K562 (cell line): ENCODE measurements around the gene CROCC2. TPM values are rescaled to one million over a fixed set of nuclear protein-coding genes. Genes with fewer than 3 reads are reported as not detected.

Source experiments
- ATAC-seq: fragments of 200-7000 bp; cut with Tn5 transposase; 3 replicates; pipeline ENCODE4 v1.9.1; 2020; ENCODE audit warnings: moderate library complexity
- BruUV-seq: library from RNA; stranded (reverse); fragments of 400-500 nt; replicated peaks from 2 replicates; lab custom pipeline; 2021; lab: Mats Ljungman, UMichigan
- CTCF ChIA-PET: fragments of 300-600 bp; formaldehyde crosslinking; extraction: SDS; loops from one replicate; lab custom pipeline; 2021; ENCODE audit warnings: low intra/inter-chr PET ratio; lab: Yijun Ruan, JAX
- POLR2A ChIA-PET: fragments of 300-600, 350-650 bp; sonication (Branson Sonifier 250); formaldehyde crosslinking; extraction: SDS; loops from one replicate; lab custom pipeline; 2021; ENCODE audit warnings: antibody characterized with exemption, inconsistent platforms; lab: Yijun Ruan, JAX
- DNase-seq, 4 experiments: peaks; one replicate each; pipeline versions ENCODE4 v3.0.0 to v3.0.0-alpha.2; 2011 to 2018; ENCODE audit warnings: low spot score in 3 of 4, mixed read lengths in 3 of 4; ENCODE audit errors: extremely low read depth in 1 of 4
- FAIRE-seq: peaks from 2 replicates; lab custom pipeline; 2011; peaks lifted over from hg19 to GRCh38; lab: Jason Lieb, UNC
- H2AFZ ChIP-seq: 2 replicates; pipeline ENCODE4 v1.6.0; 2011; ENCODE audit warnings: low read depth, low read length, control low read depth, inconsistent platforms
- H3K27ac ChIP-seq: fragments of 200-600 bp; 3 replicates; pipeline ENCODE4 v1.8.0; 2011; ENCODE audit warnings: low read depth, mild to moderate bottlenecking, control low read depth, inconsistent platforms, low read length, moderate library complexity, mixed read lengths; ENCODE audit errors: extremely low read depth
- H3K27me3 ChIP-seq, 2 experiments: fragments of 300-600 bp in 1 of 2; 2 replicates in 1 of 2; 3 replicates in 1 of 2; pipeline versions ENCODE4 v1.6.0 to v1.8.0; 2011; ENCODE audit warnings: inconsistent platforms in 2 of 2, low read length in 2 of 2, mild to moderate bottlenecking in 1 of 2, mixed read lengths in 1 of 2, moderate library complexity in 1 of 2; ENCODE audit not compliant: control insufficient read depth in 2 of 2, insufficient read depth in 2 of 2
- H3K36me3 ChIP-seq: fragments of 300-600 bp; 3 replicates; pipeline ENCODE4 v1.8.0; 2011; ENCODE audit warnings: mild to moderate bottlenecking, low read length, inconsistent platforms; ENCODE audit not compliant: control insufficient read depth, insufficient read depth
- H3K4me1 ChIP-seq, 2 experiments: fragments of 200-600 bp in 1 of 2; replicated peaks in 1 of 2; 2 replicates in 1 of 2; 3 replicates in 1 of 2; pipeline versions ENCODE4 v1.5.1 to v1.8.0; 2011; ENCODE audit warnings: inconsistent platforms in 2 of 2, low read length in 2 of 2, mild to moderate bottlenecking in 1 of 2, mixed read lengths in 1 of 2, moderate library complexity in 1 of 2; ENCODE audit not compliant: control insufficient read depth in 2 of 2, insufficient read depth in 2 of 2
- H3K4me2 ChIP-seq: 2 replicates; pipeline ENCODE4 v1.6.1; 2011; ENCODE audit warnings: low read length, control low read depth, inconsistent platforms, mixed read lengths; ENCODE audit not compliant: insufficient read depth
- H3K4me3 ChIP-seq: fragments of 200-600 bp; sonication (generic), shearing (Covaris generic); 2 replicates; pipeline ENCODE4 v1.5.1; 2016; ENCODE audit warnings: control low read depth, inconsistent platforms
- H3K79me2 ChIP-seq: fragments of 200-600 bp; 3 replicates; pipeline ENCODE4 v1.8.0; 2011; ENCODE audit warnings: low read length, inconsistent platforms; ENCODE audit not compliant: control insufficient read depth, insufficient read depth
- H3K9ac ChIP-seq, 2 experiments: 2 replicates each; pipeline versions ENCODE4 v1.6.0 to v1.6.1; 2011; ENCODE audit warnings: low read depth in 2 of 2, low read length in 2 of 2, control low read depth in 1 of 2, inconsistent platforms in 1 of 2, mild to moderate bottlenecking in 1 of 2, mixed read lengths in 1 of 2; ENCODE audit not compliant: insufficient read depth in 1 of 2
- H3K9me1 ChIP-seq: one replicate; pipeline ENCODE4 v1.6.0; 2011; ENCODE audit warnings: inconsistent platforms, mild to moderate bottlenecking, low read length, moderate library complexity; ENCODE audit not compliant: control insufficient read depth, insufficient read depth
- H3K9me3 ChIP-seq: replicated peaks from 2 replicates; pipeline ENCODE4 v1.5.1; 2011; ENCODE audit warnings: low read depth, low read length, inconsistent platforms; ENCODE audit not compliant: control insufficient read depth, insufficient read depth
- H4K20me1 ChIP-seq: replicated peaks from 2 replicates; pipeline ENCODE4 v1.6.1; 2011; ENCODE audit warnings: low read length, inconsistent platforms, mixed read lengths; ENCODE audit not compliant: control insufficient read depth, insufficient read depth
- BRD4 ChIP-seq: fragments of 200-600 bp; sonication (generic); IDR thresholded peaks from 2 replicates; pipeline ENCODE4 v1.6.1; 2017; ENCODE audit warnings: inconsistent platforms
- CHD2 ChIP-seq: IDR thresholded peaks from 2 replicates; pipeline ENCODE4 v1.6.1; 2011; ENCODE audit warnings: low read depth, low read length
- CXXC5 ChIP-seq: fragments of 250-450 bp; sonication (Bioruptor Pico); IDR thresholded peaks from 2 replicates; pipeline ENCODE4 v1.8.0; 2022; ENCODE audit warnings: inconsistent platforms, mild to moderate bottlenecking, moderate library complexity
- ETV6 ChIP-seq, 3 experiments: fragments of 150-350 bp in 1 of 3; sonication (generic) in 1 of 3; formaldehyde crosslinking in 1 of 3; IDR thresholded peaks; 2 replicates each; pipeline versions ENCODE4 v1.6.1 to v1.8.0; 2014 to 2022; ENCODE audit warnings: borderline replicate concordance in 2 of 3, low read depth in 2 of 3, antibody characterized with exemption in 1 of 3, low read length in 1 of 3, mild to moderate bottlenecking in 1 of 3, missing genetic modification reagents in 1 of 3
- L3MBTL2 ChIP-seq: fragments of 450-650 bp; IDR thresholded peaks from 2 replicates; pipeline ENCODE4 v1.6.1; 2016; ENCODE audit warnings: mild to moderate bottlenecking, moderate library complexity
- PML ChIP-seq: IDR thresholded peaks from 2 replicates; pipeline ENCODE4 v1.6.1; 2012; ENCODE audit warnings: low read length, inconsistent platforms
- SRSF9 ChIP-seq: fragments of 200-400 bp; formaldehyde crosslinking; IDR thresholded peaks from 2 replicates; pipeline ENCODE4 v1.6.1; 2017; ENCODE audit warnings: low read depth, low read length, borderline replicate concordance
- XRCC5 ChIP-seq: fragments of 200-400 bp; formaldehyde crosslinking; IDR thresholded peaks from 2 replicates; pipeline ENCODE4 v1.6.1; 2017; ENCODE audit warnings: low read depth, mild to moderate bottlenecking, low read length
- ZBTB40 ChIP-seq, 2 experiments: fragments of 450-650 bp in 1 of 2; sonication (generic) in 1 of 2; formaldehyde crosslinking in 1 of 2; IDR thresholded peaks; 2 replicates each; pipeline versions ENCODE4 v1.7.1 to v1.9.0; 2016 to 2022; ENCODE audit warnings: inconsistent platforms in 1 of 2, mild to moderate bottlenecking in 1 of 2, missing genetic modification reagents in 1 of 2
- WGBS: fragments of 100-300 bp; shearing (Covaris generic); methylation state at CpG from one replicate; pipeline ENCODE4 v1.1.6; 2016; ENCODE audit warnings: low coverage, mixed read lengths; ENCODE audit not compliant: insufficient coverage; ENCODE audit errors: missing lambda C conversion rate; 5-methylcytosine and 5-hydroxymethylcytosine counted together
- in situ Hi-C: fragments of 300-500 bp; cut with MboI; formaldehyde crosslinking; loops from 4 replicates; pipeline ENCODE4 v1.15.0; 2018; ENCODE audit warnings: inconsistent platforms, mixed read lengths
- intact Hi-C: fragments of 100-400 bp; cut with micrococcal nuclease; formaldehyde crosslinking; loops from 2 replicates; pipeline ENCODE4 v1.14.2; 2022
- polyA plus RNA-seq, 8 experiments: library from polyadenylated mRNA; depleted of rRNA in 4 of 8; stranded (reverse) in 5 of 8; unstranded in 3 of 8; fragments of >200 nt; fragmentation: Nextera tagmentation in 2 of 8; fragmentation: Illumina TruSeq in 1 of 8; extraction: Ambion mirVana in 2 of 8; extraction: Trizol in 1 of 8; gene quantifications; 2 replicates each; pipeline versions ENCODE4 v1.2.1 to v1.2.3, GENCODE V29; 2011 to 2014; ENCODE audit warnings: inconsistent platforms in 1 of 8, missing spikeins in 1 of 8
- total RNA-seq, 7 experiments: library from RNA; depleted of rRNA in 6 of 7; stranded (reverse); fragments of >200 nt in 6 of 7; fragmentation: Illumina TruSeq in 2 of 7; extraction: Trizol in 2 of 7; gene quantifications; 2 replicates each; pipeline versions ENCODE4 v1.2.1 to v1.2.3, GENCODE V29; 2011 to 2021; ENCODE audit warnings: low replicate concordance in 1 of 7
- TF ChIP-seq, protein P1 (sequence below): fragments of 250-450 bp; sonication (Bioruptor Pico); IDR thresholded peaks from 2 replicates; pipeline ENCODE4 v1.4.0; 2020; ENCODE audit warnings: mild to moderate bottlenecking, moderate library complexity

Gene CROCC2
- total and polyA plus RNA-seq, 9 of the 15 experiments (the other 6 are each of a cell fraction or from before 2014, with no cell fraction given): not detected

DNA sequence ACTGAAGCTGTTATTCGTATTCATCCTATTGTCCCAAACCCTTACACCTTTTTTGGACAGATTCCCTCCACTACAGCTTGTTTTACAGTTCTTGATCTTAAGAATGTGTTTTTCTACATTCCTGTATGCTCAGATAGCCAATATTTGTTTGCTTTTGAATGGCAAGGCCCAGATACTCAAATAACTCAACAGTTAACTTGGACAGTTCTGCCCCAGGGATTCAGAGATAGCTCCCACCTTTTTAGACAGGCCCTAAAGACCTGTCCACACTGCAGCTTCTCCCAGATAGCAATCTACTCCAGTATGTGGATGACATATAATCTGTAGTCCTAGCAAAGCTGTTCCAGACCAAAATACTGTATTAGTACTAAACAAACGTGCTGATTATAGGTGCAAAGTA, 44.6 kb upstream of the CROCC2 start:
- no peak for ATAC-seq
- 0% methylated on average over 2 of the region's 2 CpGs for WGBS
- ChIA-PET CTCF (no interaction called here), POLR2A (no interaction called here)
- intact Hi-C loops: no loop called here
- DNase-seq: no peak
- BruUV-seq: no TSS peak
- Histone ChIP-seq H3K27me3 (peaks cover 0 to 22% of the 10 kb centered on the region in 2 experiments; a peak in 2 of 5 replicates), H3K4me3 (no peak overlapping the region), H3K9me1 (peaks cover 2% of the 10 kb centered on the region)
- TF ChIP-seq L3MBTL2: no peak
- TF ChIP-seq CXXC5 (CRISPR knock-in tag): no peak
- TF ChIP-seq PML: no peak
- TF ChIP-seq BRD4: no peak
- TF ChIP-seq XRCC5: no peak
- TF ChIP-seq, protein P1, sequence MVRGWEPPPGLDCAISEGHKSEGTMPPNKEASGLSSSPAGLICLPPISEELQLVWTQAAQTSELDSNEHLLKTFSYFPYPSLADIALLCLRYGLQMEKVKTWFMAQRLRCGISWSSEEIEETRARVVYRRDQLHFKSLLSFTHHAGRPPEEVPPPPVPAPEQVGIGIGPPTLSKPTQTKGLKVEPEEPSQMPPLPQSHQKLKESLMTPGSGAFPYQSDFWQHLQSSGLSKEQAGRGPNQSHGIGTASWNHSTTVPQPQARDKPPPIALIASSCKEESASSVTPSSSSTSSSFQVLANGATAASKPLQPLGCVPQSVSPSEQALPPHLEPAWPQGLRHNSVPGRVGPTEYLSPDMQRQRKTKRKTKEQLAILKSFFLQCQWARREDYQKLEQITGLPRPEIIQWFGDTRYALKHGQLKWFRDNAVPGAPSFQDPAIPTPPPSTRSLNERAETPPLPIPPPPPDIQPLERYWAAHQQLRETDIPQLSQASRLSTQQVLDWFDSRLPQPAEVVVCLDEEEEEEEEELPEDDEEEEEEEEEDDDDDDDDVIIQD (CRISPR knock-in tag): no peak
- TF ChIP-seq ETV6 (IDR thresholded peaks at IDR 0.05; ENCODE audit: borderline replicate concordance in 1 of 2, low read depth in 2 of 2, low read length in 1 of 2): no peak
- TF ChIP-seq ETV6 (CRISPR knock-in tag; IDR thresholded peaks at IDR 0.05; ENCODE audit: borderline replicate concordance): no peak
- TF ChIP-seq SRSF9: no peak
- TF ChIP-seq CHD2: no peak
- TF ChIP-seq ZBTB40 (IDR thresholded peaks at IDR 0.05): no peak
- no peak for TF ChIP-seq ZBTB40 (CRISPR knock-in tag; IDR thresholded peaks at IDR 0.05)
- TF ChIP-seq, all 486 proteins: peak for 0
- no peak overlapping the region for H3K4me2 ChIP-seq
- H3K9me3 ChIP-seq: no peaks in the 10 kb centered on the region
- no peaks in the 10 kb centered on the region for H3K79me2 ChIP-seq
- H3K4me1 ChIP-seq: no peaks in the 10 kb centered on the region
- no peaks in the 10 kb centered on the region for H3K36me3 ChIP-seq
- no peak overlapping the region for H2AFZ ChIP-seq
- in situ Hi-C loops: no loop called here
- FAIRE-seq: no peak
- H3K9ac ChIP-seq: no peak overlapping the region
- no peaks in the 10 kb centered on the region for H4K20me1 ChIP-seq
- no peak overlapping the region for H3K27ac ChIP-seq
